Mucosa of rectum (tissue), 2 donors: ENCODE data around the gene AMZ1.
"Not testable (repeated sequence)": the region's sequence is repeated elsewhere in the genome, so short reads cannot be mapped to it uniquely, and the experiment has no call there.

ENCODE experiments used
- H3K27ac ChIP-seq, 2 donors: one replicate each; pipeline ENCODE4 v1.7.0; 2013; ENCODE audit warnings: inconsistent platforms in 2 of 2, low read depth in 2 of 2, low read length in 2 of 2
- H3K27me3 ChIP-seq, 2 donors: one replicate each; pipeline ENCODE4 v1.7.0; 2013; ENCODE audit warnings: low read length in 2 of 2; ENCODE audit not compliant: control insufficient read depth in 2 of 2, insufficient read depth in 2 of 2
- H3K36me3 ChIP-seq, 2 donors: one replicate each; pipeline ENCODE4 v1.7.0; 2013; ENCODE audit warnings: low read length in 2 of 2; ENCODE audit not compliant: control insufficient read depth in 2 of 2, insufficient read depth in 2 of 2
- H3K4me1 ChIP-seq, 2 donors: one replicate each; pipeline ENCODE4 v1.7.0; 2013; ENCODE audit warnings: low read length in 2 of 2, mild to moderate bottlenecking in 1 of 2; ENCODE audit not compliant: control insufficient read depth in 2 of 2, insufficient read depth in 2 of 2
- H3K4me3 ChIP-seq, 2 donors: one replicate each; pipeline ENCODE4 v1.7.0; 2013; ENCODE audit warnings: low read length in 2 of 2
- H3K9ac ChIP-seq, 2 donors: one replicate each; pipeline ENCODE4 v1.7.0; 2013; ENCODE audit warnings: low read length in 2 of 2, low read depth in 1 of 2, mild to moderate bottlenecking in 1 of 2
- H3K9me3 ChIP-seq, 2 donors: one replicate each; pipeline ENCODE4 v1.7.0; 2013; ENCODE audit warnings: low read length in 2 of 2; ENCODE audit not compliant: control insufficient read depth in 2 of 2
- donor health status: healthy.
- donor health status: Normal muscosa, but diverticular disease.

Gene AMZ1

GRCh38 chr7:2691011-2691707 is 3.2 kb downstream of the AMZ1 start:
- peaks cover 0 to 7% of the 10 kb centered on the region in 2 donors for H3K4me1 ChIP-seq
- H3K27ac ChIP-seq = no peak overlapping the region
- H3K4me3 ChIP-seq = no peak overlapping the region
- H3K9me3 ChIP-seq = no peaks in the 10 kb centered on the region
- H3K27me3 ChIP-seq = peaks cover 34 to 44% of the 10 kb centered on the region in 2 donors
- no peaks in the 10 kb centered on the region for H3K36me3 ChIP-seq
- no peak overlapping the region for H3K9ac ChIP-seq

GRCh38 chr7:2691932-2692439 is 4.0 kb downstream of the AMZ1 start:
- not testable (repeated sequence) for H3K27ac ChIP-seq, H3K4me1 ChIP-seq, H3K9ac ChIP-seq, H3K9me3 ChIP-seq, H3K4me3 ChIP-seq, H3K36me3 ChIP-seq
- H3K27me3 ChIP-seq = peaks cover 31 to 40% of the 10 kb centered on the region in 2 donors

- peaks cover 0 to 7% of the 10 kb centered on the region in 2 donors for H3K4me1 ChIP-seq
Measured at GRCh38 chr7:2692543-2692942, 4.5 kb downstream of the AMZ1 start.

GRCh38 chr7:2693420-2694121 is 5.6 kb downstream of the AMZ1 start:
- H3K27ac ChIP-seq, H3K9ac ChIP-seq, H3K36me3 ChIP-seq, H3K9me3 ChIP-seq, H3K4me3 ChIP-seq, H3K4me1 ChIP-seq: not testable (repeated sequence)
- H3K27me3 ChIP-seq = peaks cover 23 to 28% of the 10 kb centered on the region in 2 donors

More at GRCh38 chr7:2692543-2692942, 4.5 kb downstream of the AMZ1 start:
- Histone ChIP-seq H3K27ac (no peak overlapping the region), H3K4me3 (no peak overlapping the region), H3K9me3 (no peaks in the 10 kb centered on the region), H3K36me3 (no peaks in the 10 kb centered on the region), H3K27me3 (peaks cover 26 to 34% of the 10 kb centered on the region in 2 donors), H3K9ac (no peak overlapping the region)

GRCh38 chr7:2694122-2694436 is 6.1 kb downstream of the AMZ1 start:
- peaks cover 18 to 23% of the 10 kb centered on the region in 2 donors for H3K27me3 ChIP-seq
- H3K9me3 ChIP-seq, H3K4me3 ChIP-seq, H3K9ac ChIP-seq, H3K4me1 ChIP-seq, H3K36me3 ChIP-seq, H3K27ac ChIP-seq: not testable (repeated sequence)

GRCh38 chr7:2698581-2699288 is 10.7 kb downstream of the AMZ1 start:
- Histone ChIP-seq H3K27me3 (no peaks in the 10 kb centered on the region), H3K4me1 (no peaks in the 10 kb centered on the region), H3K4me3 (no peak overlapping the region), H3K9me3 (no peaks in the 10 kb centered on the region), H3K27ac (no peak overlapping the region), H3K36me3 (no peaks in the 10 kb centered on the region), H3K9ac (no peak overlapping the region)

- H3K27me3 ChIP-seq = no peaks in the 10 kb centered on the region
- H3K4me3 ChIP-seq = no peak overlapping the region
- H3K27ac ChIP-seq = no peak overlapping the region
Measured at GRCh38 chr7:2699289-2699620, 11.3 kb downstream of the AMZ1 start.

GRCh38 chr7:2700141-2700850 is 12.3 kb downstream of the AMZ1 start:
- Histone ChIP-seq H3K4me1 (no peaks in the 10 kb centered on the region), H3K9me3 (no peaks in the 10 kb centered on the region), H3K27me3 (no peaks in the 10 kb centered on the region), H3K36me3 (no peaks in the 10 kb centered on the region), H3K9ac (no peak overlapping the region), H3K27ac (no peak overlapping the region), H3K4me3 (no peak overlapping the region)

More at GRCh38 chr7:2699289-2699620, 11.3 kb downstream of the AMZ1 start:
- Histone ChIP-seq H3K36me3 (no peaks in the 10 kb centered on the region), H3K4me1 (no peaks in the 10 kb centered on the region), H3K9me3 (no peaks in the 10 kb centered on the region), H3K9ac (no peak overlapping the region)

GRCh38 chr7:2701424-2701823 is 13.4 kb downstream of the AMZ1 start:
- Histone ChIP-seq H3K9ac (no peak overlapping the region), H3K4me3 (no peak overlapping the region), H3K4me1 (no peaks in the 10 kb centered on the region), H3K27me3 (no peaks in the 10 kb centered on the region), H3K27ac (no peak overlapping the region), H3K36me3 (no peaks in the 10 kb centered on the region), H3K9me3 (no peaks in the 10 kb centered on the region)
